Measurements from ENCODE around the gene UROC1.

Gene UROC1

GRCh38 chr3:126454437-126455198 lies 63.0 kb downstream of the UROC1 start:
- Histone ChIP-seq H3K79me1 (ENCODE audit: low read length) (peaks cover 8% of the 10 kb centered on the region), H2BK5ac (ENCODE audit: low read length) (no peak overlapping the region), H2BK15ac (replicated peaks; ENCODE audit: low read depth) (no peak overlapping the region), H3K4me1 (ENCODE audit: control insufficient read depth, low read depth, low read length) (no peaks in the 10 kb centered on the region), H3K4me2 (ENCODE audit: low read length) (no peak overlapping the region), H2BK120ac (ENCODE audit: low read depth, low read length) (no peak overlapping the region), H3K18ac (ENCODE audit: low read length) (no peak overlapping the region), H4K5ac (ENCODE audit: low read length) (no peak overlapping the region), H3K27me3 (ENCODE audit: insufficient read depth, low read length, poor library complexity) (no peaks in the 10 kb centered on the region), H4K8ac (ENCODE audit: low read depth, low read length) (no peak overlapping the region), H3K36me3 (ENCODE audit: control insufficient read depth, insufficient read depth, low read length) (peaks cover 3% of the 10 kb centered on the region), H2AK5ac (ENCODE audit: low read length) (no peak overlapping the region), H3K56ac (ENCODE audit: low read length) (no peak overlapping the region), H3K4ac (ENCODE audit: low read depth, low read length) (no peak overlapping the region), H3K23ac (ENCODE audit: low read length) (no peak overlapping the region), H3K9ac (ENCODE audit: low read length) (no peak overlapping the region), H3K4me3 (ENCODE audit: low read length) (no peak overlapping the region), H3K27ac (ENCODE audit: low read depth, low read length) (no peak overlapping the region), H3K79me2 (ENCODE audit: control insufficient read depth, insufficient read depth, low read length) (no peaks in the 10 kb centered on the region)
- WGBS (ENCODE audit: extremely low coverage, insufficient coverage, low lambda C conversion rate), result no CpG with 5 or more reads among the region's 6 CpGs
- DNase-seq, result no peak

GRCh38 chr3:126454025-126454424 lies 63.5 kb downstream of the UROC1 start:
- Histone ChIP-seq H3K4me2 (ENCODE audit: low read length) (no peak overlapping the region), H3K27ac (ENCODE audit: low read depth, low read length) (no peak overlapping the region), H3K9ac (ENCODE audit: low read length) (no peak overlapping the region), H4K8ac (ENCODE audit: low read depth, low read length) (no peak overlapping the region), H3K23ac (ENCODE audit: low read length) (no peak overlapping the region), H3K56ac (ENCODE audit: low read length) (no peak overlapping the region), H3K18ac (ENCODE audit: low read length) (no peak overlapping the region), H3K4ac (ENCODE audit: low read depth, low read length) (no peak overlapping the region), H3K4me3 (ENCODE audit: low read length) (no peak overlapping the region), H2AK5ac (ENCODE audit: low read length) (no peak overlapping the region), H2BK5ac (ENCODE audit: low read length) (no peak overlapping the region), H2BK15ac (replicated peaks; ENCODE audit: low read depth) (no peak overlapping the region), H4K5ac (ENCODE audit: low read length) (no peak overlapping the region), H2BK120ac (ENCODE audit: low read depth, low read length) (no peak overlapping the region), H3K4me1 (ENCODE audit: control insufficient read depth, low read depth, low read length) (no peaks in the 10 kb centered on the region), H3K27me3 (ENCODE audit: insufficient read depth, low read length, poor library complexity) (no peaks in the 10 kb centered on the region), H3K79me2 (ENCODE audit: control insufficient read depth, insufficient read depth, low read length) (no peaks in the 10 kb centered on the region), H3K36me3 (ENCODE audit: control insufficient read depth, insufficient read depth, low read length) (peaks cover 2% of the 10 kb centered on the region), H3K79me1 (ENCODE audit: low read length) (peaks cover 8% of the 10 kb centered on the region)
- no peak for DNase-seq
- 100% methylated on average over 1 of the region's 1 CpG for WGBS (ENCODE audit: extremely low coverage, insufficient coverage, low lambda C conversion rate)

- no peak overlapping the region for H4K8ac ChIP-seq (ENCODE audit: low read depth, low read length)
- no peaks in the 10 kb centered on the region for H3K4me1 ChIP-seq (ENCODE audit: control insufficient read depth, low read depth, low read length)
- no peak overlapping the region for H2BK15ac ChIP-seq (replicated peaks; ENCODE audit: low read depth)
- H3K4me3 ChIP-seq (ENCODE audit: low read length), result no peak overlapping the region
- H3K27me3 ChIP-seq (ENCODE audit: insufficient read depth, low read length, poor library complexity), result no peaks in the 10 kb centered on the region
- no peak overlapping the region for H3K9ac ChIP-seq (ENCODE audit: low read length)
- no peak overlapping the region for H2AK5ac ChIP-seq (ENCODE audit: low read length)
- no peak overlapping the region for H3K23ac ChIP-seq (ENCODE audit: low read length)
- no peak overlapping the region for H3K27ac ChIP-seq (ENCODE audit: low read depth, low read length)
- H3K56ac ChIP-seq (ENCODE audit: low read length), result no peak overlapping the region
- no peak overlapping the region for H3K4me2 ChIP-seq (ENCODE audit: low read length)
- H2BK120ac ChIP-seq (ENCODE audit: low read depth, low read length), result no peak overlapping the region
- H3K79me2 ChIP-seq (ENCODE audit: control insufficient read depth, insufficient read depth, low read length), result no peaks in the 10 kb centered on the region
- no peak overlapping the region for H3K4ac ChIP-seq (ENCODE audit: low read depth, low read length)
- no peak overlapping the region for H2BK5ac ChIP-seq (ENCODE audit: low read length)
- DNase-seq, result no peak
- H4K5ac ChIP-seq (ENCODE audit: low read length), result no peak overlapping the region
- peaks cover 6% of the 10 kb centered on the region for H3K79me1 ChIP-seq (ENCODE audit: low read length)
- H3K18ac ChIP-seq (ENCODE audit: low read length), result no peak overlapping the region
- no CpG with 5 or more reads among the region's 9 CpGs for WGBS (ENCODE audit: extremely low coverage, insufficient coverage, low lambda C conversion rate)
- H3K36me3 ChIP-seq (ENCODE audit: control insufficient read depth, insufficient read depth, low read length), result peaks cover 2% of the 10 kb centered on the region
Measured at GRCh38 chr3:126452213-126452612, 65.4 kb downstream of the UROC1 start.

GRCh38 chr3:126451511-126451910 lies 66.1 kb downstream of the UROC1 start:
- no peak overlapping the region for H3K56ac ChIP-seq (ENCODE audit: low read length)
- no peaks in the 10 kb centered on the region for H3K36me3 ChIP-seq (ENCODE audit: control insufficient read depth, insufficient read depth, low read length)
- H2BK15ac ChIP-seq (replicated peaks; ENCODE audit: low read depth), result no peak overlapping the region
- no peak overlapping the region for H3K4me3 ChIP-seq (ENCODE audit: low read length)
- H3K27me3 ChIP-seq (ENCODE audit: insufficient read depth, low read length, poor library complexity), result no peaks in the 10 kb centered on the region
- H3K4ac ChIP-seq (ENCODE audit: low read depth, low read length), result no peak overlapping the region
- H3K79me1 ChIP-seq (ENCODE audit: low read length), result peaks cover 2% of the 10 kb centered on the region
- H3K23ac ChIP-seq (ENCODE audit: low read length), result no peak overlapping the region
- H4K5ac ChIP-seq (ENCODE audit: low read length), result no peak overlapping the region
- no CpG with 5 or more reads among the region's 12 CpGs for whole genome bisulfite sequencing (ENCODE audit: extremely low coverage, insufficient coverage, low lambda C conversion rate)
- no peak overlapping the region for H2BK120ac ChIP-seq (ENCODE audit: low read depth, low read length)
- no peak overlapping the region for H2AK5ac ChIP-seq (ENCODE audit: low read length)
- no peak overlapping the region for H3K9ac ChIP-seq (ENCODE audit: low read length)
- no peak overlapping the region for H3K18ac ChIP-seq (ENCODE audit: low read length)
- no peaks in the 10 kb centered on the region for H3K4me1 ChIP-seq (ENCODE audit: control insufficient read depth, low read depth, low read length)
- H3K4me2 ChIP-seq (ENCODE audit: low read length), result no peak overlapping the region
- H2BK5ac ChIP-seq (ENCODE audit: low read length), result no peak overlapping the region
- no peak overlapping the region for H3K27ac ChIP-seq (ENCODE audit: low read depth, low read length)
- no peaks in the 10 kb centered on the region for H3K79me2 ChIP-seq (ENCODE audit: control insufficient read depth, insufficient read depth, low read length)
- no peak for DNase-seq
- H4K8ac ChIP-seq (ENCODE audit: low read depth, low read length), result no peak overlapping the region

- H4K5ac ChIP-seq (ENCODE audit: low read length), result no peak overlapping the region
- H4K8ac ChIP-seq (ENCODE audit: low read depth, low read length), result no peak overlapping the region
- H2AK5ac ChIP-seq (ENCODE audit: low read length), result no peak overlapping the region
- H3K36me3 ChIP-seq (ENCODE audit: control insufficient read depth, insufficient read depth, low read length), result no peaks in the 10 kb centered on the region
- no peaks in the 10 kb centered on the region for H3K79me1 ChIP-seq (ENCODE audit: low read length)
- no peak overlapping the region for H3K4me2 ChIP-seq (ENCODE audit: low read length)
- no peak overlapping the region for H3K23ac ChIP-seq (ENCODE audit: low read length)
- H2BK5ac ChIP-seq (ENCODE audit: low read length), result no peak overlapping the region
- H3K4ac ChIP-seq (ENCODE audit: low read depth, low read length), result no peak overlapping the region
- no peak overlapping the region for H3K4me3 ChIP-seq (ENCODE audit: low read length)
- H3K9ac ChIP-seq (ENCODE audit: low read length), result no peak overlapping the region
- H2BK120ac ChIP-seq (ENCODE audit: low read depth, low read length), result no peak overlapping the region
- H3K27ac ChIP-seq (ENCODE audit: low read depth, low read length), result no peak overlapping the region
- no peak overlapping the region for H3K56ac ChIP-seq (ENCODE audit: low read length)
- H3K27me3 ChIP-seq (ENCODE audit: insufficient read depth, low read length, poor library complexity), result no peaks in the 10 kb centered on the region
- no peak for DNase-seq
- H3K18ac ChIP-seq (ENCODE audit: low read length), result no peak overlapping the region
- H2BK15ac ChIP-seq (replicated peaks; ENCODE audit: low read depth), result no peak overlapping the region
- WGBS (ENCODE audit: extremely low coverage, insufficient coverage, low lambda C conversion rate), result no CpG with 5 or more reads among the region's 3 CpGs
- H3K79me2 ChIP-seq (ENCODE audit: control insufficient read depth, insufficient read depth, low read length), result no peaks in the 10 kb centered on the region
- H3K4me1 ChIP-seq (ENCODE audit: control insufficient read depth, low read depth, low read length), result no peaks in the 10 kb centered on the region
Measured at GRCh38 chr3:126450744-126451143, 66.8 kb downstream of the UROC1 start.

- no peaks in the 10 kb centered on the region for H3K79me2 ChIP-seq (ENCODE audit: control insufficient read depth, insufficient read depth, low read length)
- H3K79me1 ChIP-seq (ENCODE audit: low read length), result no peaks in the 10 kb centered on the region
- H3K9ac ChIP-seq (ENCODE audit: low read length), result no peak overlapping the region
- H3K4me2 ChIP-seq (ENCODE audit: low read length), result no peak overlapping the region
- H3K18ac ChIP-seq (ENCODE audit: low read length), result no peak overlapping the region
- no peak for DNase-seq
- no peak overlapping the region for H2BK120ac ChIP-seq (ENCODE audit: low read depth, low read length)
- H3K27me3 ChIP-seq (ENCODE audit: insufficient read depth, low read length, poor library complexity), result no peaks in the 10 kb centered on the region
- H3K4me1 ChIP-seq (ENCODE audit: control insufficient read depth, low read depth, low read length), result no peaks in the 10 kb centered on the region
- no peak overlapping the region for H2AK5ac ChIP-seq (ENCODE audit: low read length)
- no peak overlapping the region for H3K4me3 ChIP-seq (ENCODE audit: low read length)
- no peak overlapping the region for H2BK5ac ChIP-seq (ENCODE audit: low read length)
- no peak overlapping the region for H3K23ac ChIP-seq (ENCODE audit: low read length)
- no CpG with 5 or more reads among the region's 9 CpGs for WGBS (ENCODE audit: extremely low coverage, insufficient coverage, low lambda C conversion rate)
- no peak overlapping the region for H4K8ac ChIP-seq (ENCODE audit: low read depth, low read length)
- no peaks in the 10 kb centered on the region for H3K36me3 ChIP-seq (ENCODE audit: control insufficient read depth, insufficient read depth, low read length)
- no peak overlapping the region for H2BK15ac ChIP-seq (replicated peaks; ENCODE audit: low read depth)
- H3K27ac ChIP-seq (ENCODE audit: low read depth, low read length), result no peak overlapping the region
- H3K4ac ChIP-seq (ENCODE audit: low read depth, low read length), result no peak overlapping the region
- no peak overlapping the region for H4K5ac ChIP-seq (ENCODE audit: low read length)
- no peak overlapping the region for H3K56ac ChIP-seq (ENCODE audit: low read length)
Measured at GRCh38 chr3:126450219-126450618, 67.4 kb downstream of the UROC1 start.

All from mesendoderm (in vitro differentiated cells).